ENCODE measurements around the gene ZKSCAN1. TPM values are rescaled to one million over a fixed set of nuclear protein-coding genes. Genes with fewer than 3 reads are reported as not detected.
"Not testable (repeated sequence)": the region's sequence is repeated elsewhere in the genome, so short reads cannot be mapped to it uniquely, and the experiment has no call there.

The ZKSCAN1 gene
- total RNA-seq, 4 donors from 2014 or later, result 35.0 to 65.2 (median 50.4) TPM

DNA sequence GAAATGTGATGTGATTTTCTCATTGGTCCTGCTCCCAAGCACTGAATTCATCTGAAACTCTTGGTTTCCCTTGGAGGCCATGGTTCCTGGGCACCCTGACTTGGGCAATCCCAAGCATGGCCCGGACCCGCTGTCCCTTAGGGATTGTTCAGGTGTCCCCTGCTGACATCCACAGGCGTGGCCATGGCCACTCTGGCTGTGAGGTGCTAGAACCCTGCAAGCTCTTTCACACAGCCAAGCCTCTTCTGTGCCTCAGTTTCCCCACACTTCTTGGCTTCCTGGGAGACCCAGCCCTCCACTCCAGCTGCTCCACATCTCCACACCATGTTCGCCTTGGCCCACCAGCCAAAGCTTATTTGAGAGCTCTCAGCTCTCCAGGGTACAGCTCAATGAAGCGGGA lies 27.6 kb upstream of the ZKSCAN1 start:
- H3K4me3 ChIP-seq (ENCODE audit: low read depth, poor library complexity, severe bottlenecking), result no peak overlapping the region
- 76 to 85% methylated on average over 5 of the region's 5 CpGs for WGBS, 2 donors
- TF ChIP-seq, protein P1, sequence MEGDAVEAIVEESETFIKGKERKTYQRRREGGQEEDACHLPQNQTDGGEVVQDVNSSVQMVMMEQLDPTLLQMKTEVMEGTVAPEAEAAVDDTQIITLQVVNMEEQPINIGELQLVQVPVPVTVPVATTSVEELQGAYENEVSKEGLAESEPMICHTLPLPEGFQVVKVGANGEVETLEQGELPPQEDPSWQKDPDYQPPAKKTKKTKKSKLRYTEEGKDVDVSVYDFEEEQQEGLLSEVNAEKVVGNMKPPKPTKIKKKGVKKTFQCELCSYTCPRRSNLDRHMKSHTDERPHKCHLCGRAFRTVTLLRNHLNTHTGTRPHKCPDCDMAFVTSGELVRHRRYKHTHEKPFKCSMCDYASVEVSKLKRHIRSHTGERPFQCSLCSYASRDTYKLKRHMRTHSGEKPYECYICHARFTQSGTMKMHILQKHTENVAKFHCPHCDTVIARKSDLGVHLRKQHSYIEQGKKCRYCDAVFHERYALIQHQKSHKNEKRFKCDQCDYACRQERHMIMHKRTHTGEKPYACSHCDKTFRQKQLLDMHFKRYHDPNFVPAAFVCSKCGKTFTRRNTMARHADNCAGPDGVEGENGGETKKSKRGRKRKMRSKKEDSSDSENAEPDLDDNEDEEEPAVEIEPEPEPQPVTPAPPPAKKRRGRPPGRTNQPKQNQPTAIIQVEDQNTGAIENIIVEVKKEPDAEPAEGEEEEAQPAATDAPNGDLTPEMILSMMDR (IDR thresholded peaks at IDR 0.05), result no peak
- TF ChIP-seq POLR2A (IDR thresholded peaks at IDR 0.05), result no peak
- intact Hi-C loops (cut with DNase I; ENCODE audit: low total_unique reads), result no loop called here
- DNase-seq (ENCODE audit: low spot score in 2 of 2), result no peak

DNA sequence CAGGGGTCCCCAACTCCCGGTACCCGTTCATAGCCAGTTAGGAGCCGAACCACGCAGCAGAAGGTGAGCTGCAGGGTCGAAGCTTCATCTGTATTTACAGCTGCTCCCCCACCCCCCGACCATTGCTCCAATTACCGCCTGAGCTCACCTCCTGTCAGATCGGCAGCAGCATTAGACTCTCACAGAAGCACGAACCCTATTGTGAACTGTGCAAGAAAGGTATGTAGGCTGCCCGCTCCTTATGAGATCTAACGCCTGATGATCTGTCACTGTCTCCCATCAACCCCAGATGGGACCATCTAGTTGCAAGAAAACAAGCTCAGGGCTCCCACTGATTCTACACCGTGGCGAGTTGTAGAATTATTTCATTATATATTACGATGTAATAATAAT lies 24.9 kb upstream of the ZKSCAN1 start:
- WGBS, 2 donors, result 36 to 46% methylated on average over 14 of the region's 14 CpGs
- intact Hi-C loops (cut with DNase I; ENCODE audit: low total_unique reads), result loop anchor here (10.0 kb wide), 1 partner anchor 64 kb away; no protein-coding TSS in a partner anchor
- DNase-seq (ENCODE audit: low spot score in 2 of 2), result no peak

GRCh38 chr7:99991543-99991942 lies 23.9 kb upstream of the ZKSCAN1 start:
- not testable (repeated sequence) for DNase-seq (ENCODE audit: low spot score in 2 of 2); H3K4me3 ChIP-seq (ENCODE audit: low read depth, poor library complexity, severe bottlenecking)
- whole genome bisulfite sequencing, 2 donors, result 74 to 75% methylated on average over 6 of the region's 6 CpGs
- intact Hi-C loops (cut with DNase I; ENCODE audit: low total_unique reads), result loop anchor here (10.0 kb wide), 1 partner anchor 63 kb away; no protein-coding TSS in a partner anchor

More for the DNA sequence above, 24.9 kb upstream of the ZKSCAN1 start:
- no peak overlapping the region for H3K4me3 ChIP-seq (ENCODE audit: low read depth, poor library complexity, severe bottlenecking)
- TF ChIP-seq, protein P1 (IDR thresholded peaks at IDR 0.05), result no peak
- TF ChIP-seq POLR2A (IDR thresholded peaks at IDR 0.05), result no peak

DNA sequence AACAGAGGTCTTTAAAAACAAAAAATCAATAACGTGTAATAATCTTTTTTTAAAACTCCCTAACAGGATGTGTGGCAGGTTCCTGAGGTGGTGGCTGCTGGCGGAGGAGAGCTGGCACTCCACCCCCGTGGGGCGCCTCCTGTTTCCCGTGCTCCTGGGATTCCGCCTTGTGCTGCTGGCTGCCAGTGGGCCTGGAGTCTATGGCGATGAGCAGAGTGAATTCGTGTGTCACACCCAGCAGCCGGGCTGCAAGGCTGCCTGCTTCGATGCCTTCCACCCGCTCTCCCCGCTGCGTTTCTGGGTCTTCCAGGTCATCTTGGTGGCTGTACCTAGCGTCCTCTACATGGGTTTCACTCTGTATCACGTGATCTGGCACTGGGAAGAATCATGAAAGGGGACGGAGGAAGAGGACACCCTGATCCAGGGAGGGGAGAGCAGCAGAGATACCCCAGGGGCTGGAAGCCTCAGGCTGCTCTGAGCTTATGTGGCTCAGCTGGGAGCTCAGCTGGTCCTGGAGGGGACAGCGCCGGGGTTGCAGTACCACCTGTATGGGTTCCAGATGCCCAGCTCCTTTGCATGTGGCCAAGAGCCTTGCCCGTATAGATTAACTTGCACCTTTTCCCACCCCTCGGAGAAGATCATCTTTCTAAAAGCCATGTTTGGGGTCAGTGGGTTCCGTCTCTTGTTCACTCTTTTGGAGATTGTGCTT lies 22.9 kb upstream of the ZKSCAN1 start:
- no peak for DNase-seq (ENCODE audit: low spot score in 2 of 2)
- no peak overlapping the region for H3K4me3 ChIP-seq (ENCODE audit: low read depth, poor library complexity, severe bottlenecking)
- intact Hi-C loops (cut with DNase I; ENCODE audit: low total_unique reads), result loop anchor here (10.0 kb wide), 1 partner anchor 62 kb away; no protein-coding TSS in a partner anchor
- 57 to 61% methylated on average over 18 to 21 of the region's 21 CpGs for WGBS, 2 donors
- TF ChIP-seq, protein P1 (IDR thresholded peaks at IDR 0.05), result no peak
- no peak for TF ChIP-seq POLR2A (IDR thresholded peaks at IDR 0.05)

GRCh38 chr7:99994819-99995218 lies 20.6 kb upstream of the ZKSCAN1 start:
- TF ChIP-seq, protein P1 (IDR thresholded peaks at IDR 0.05), result no peak
- TF ChIP-seq POLR2A (IDR thresholded peaks at IDR 0.05), result no peak
- intact Hi-C loops (cut with DNase I; ENCODE audit: low total_unique reads), result loop anchor here (10.0 kb wide), 1 partner anchor 60 kb away; no protein-coding TSS in a partner anchor
- DNase-seq (ENCODE audit: low spot score in 2 of 2), result no peak
- 80 to 84% methylated on average over 8 of the region's 8 CpGs for WGBS, 2 donors
- no peak overlapping the region for H3K4me3 ChIP-seq (ENCODE audit: low read depth, poor library complexity, severe bottlenecking)

- TF ChIP-seq, protein P1 (IDR thresholded peaks at IDR 0.05), result no peak
- TF ChIP-seq POLR2A (IDR thresholded peaks at IDR 0.05), result no peak
- intact Hi-C loops (cut with DNase I; ENCODE audit: low total_unique reads), result loop anchor here (10.0 kb wide), 1 partner anchor 58 kb away; no protein-coding TSS in a partner anchor
- H3K4me3 ChIP-seq (ENCODE audit: low read depth, poor library complexity, severe bottlenecking), result no peak overlapping the region
- 75 to 78% methylated on average over 15 of the region's 15 CpGs for WGBS, 2 donors
- DNase-seq (ENCODE audit: low spot score in 2 of 2), result no peak
These were observed 18.4 kb upstream of the ZKSCAN1 start for GRCh38 chr7:99996755-99997544.
